H9 (cell line): ENCODE results near the gene TRIM67. TPM values are rescaled to one million over a fixed set of nuclear protein-coding genes. Genes with fewer than 3 reads are reported as not detected.

Experiments used
- DNase-seq: peaks from one replicate; pipeline ENCODE4 v3.0.0-alpha.2; 2017
- H2AFZ ChIP-seq: one replicate; pipeline ENCODE4 v1.6.1; 2013; ENCODE audit warnings: mild to moderate bottlenecking, low read length, control low read depth, moderate library complexity
- H2AK5ac ChIP-seq: 2 replicates; pipeline ENCODE4 v1.6.1; 2013; ENCODE audit warnings: low read length, control low read depth, mixed read lengths; ENCODE audit not compliant: insufficient read length
- H2BK120ac ChIP-seq: one replicate; pipeline ENCODE4 v1.6.1; 2013; ENCODE audit warnings: low read depth, mild to moderate bottlenecking, low read length, control low read depth, inconsistent platforms; ENCODE audit not compliant: poor library complexity, severe bottlenecking
- H2BK12ac ChIP-seq: 2 replicates; pipeline ENCODE4 v1.6.1; 2013; ENCODE audit warnings: low read length, control low read depth, mixed read lengths, low read depth; ENCODE audit not compliant: insufficient read length
- H2BK15ac ChIP-seq: 2 replicates; pipeline ENCODE4 v1.6.1; 2013; ENCODE audit warnings: low read depth, low read length, control low read depth
- H2BK20ac ChIP-seq: one replicate; pipeline ENCODE4 v1.6.1; 2013; ENCODE audit warnings: low read depth, mild to moderate bottlenecking, low read length, control low read depth, inconsistent platforms; ENCODE audit not compliant: poor library complexity, severe bottlenecking
- H2BK5ac ChIP-seq: 2 replicates; pipeline ENCODE4 v1.6.1; 2013; ENCODE audit warnings: low read length, control low read depth, mixed read lengths; ENCODE audit not compliant: insufficient read length
- H3K14ac ChIP-seq: 2 replicates; pipeline ENCODE4 v1.6.1; 2013; ENCODE audit warnings: low read length, control low read depth; ENCODE audit not compliant: insufficient read depth
- H3K18ac ChIP-seq: 2 replicates; pipeline ENCODE4 v1.6.1; 2013; ENCODE audit warnings: low read depth, mild to moderate bottlenecking, mixed read lengths, low read length, control low read depth; ENCODE audit not compliant: insufficient read length
- H3K23ac ChIP-seq: 2 replicates; pipeline ENCODE4 v1.6.1; 2013; ENCODE audit warnings: low read length, control low read depth, mixed read lengths, low read depth; ENCODE audit not compliant: insufficient read length
- H3K23me2 ChIP-seq: 2 replicates; pipeline ENCODE4 v1.6.1; 2013; ENCODE audit warnings: low read depth, mild to moderate bottlenecking, mixed read lengths, low read length, control low read depth; ENCODE audit not compliant: insufficient read length, poor library complexity, severe bottlenecking
- H3K27ac ChIP-seq: 2 replicates; pipeline ENCODE4 v1.5.1; 2013; ENCODE audit warnings: low read length, control low read depth, mixed read lengths, low read depth; ENCODE audit not compliant: insufficient read length
- H3K27me3 ChIP-seq: 2 replicates; pipeline ENCODE4 v1.6.1; 2013; ENCODE audit warnings: low read length, control low read depth, inconsistent platforms; ENCODE audit not compliant: insufficient read depth
- H3K4ac ChIP-seq: 2 replicates; pipeline ENCODE4 v1.6.1; 2013; ENCODE audit warnings: low read depth, mild to moderate bottlenecking, control low read depth, inconsistent platforms, low read length, moderate library complexity
- H3K4me1 ChIP-seq: 2 replicates; pipeline ENCODE4 v1.6.1; 2013; ENCODE audit warnings: low read length, control low read depth, inconsistent platforms; ENCODE audit not compliant: insufficient read depth
- H3K4me2 ChIP-seq: 2 replicates; pipeline ENCODE4 v1.6.1; 2013; ENCODE audit warnings: low read length, control low read depth, mixed read lengths; ENCODE audit not compliant: insufficient read length, insufficient read depth
- H3K56ac ChIP-seq: 2 replicates; pipeline ENCODE4 v1.6.1; 2013; ENCODE audit warnings: low read depth, mild to moderate bottlenecking, mixed read lengths, low read length, control low read depth; ENCODE audit not compliant: insufficient read length
- H3K79me1 ChIP-seq: 2 replicates; pipeline ENCODE4 v1.6.1; 2013; ENCODE audit warnings: low read depth, mild to moderate bottlenecking, moderate library complexity, low read length, control low read depth, inconsistent platforms; ENCODE audit not compliant: insufficient read depth, poor library complexity, severe bottlenecking
- H3K79me2 ChIP-seq: 2 replicates; pipeline ENCODE4 v1.6.1; 2013; ENCODE audit warnings: low read length, control low read depth, inconsistent platforms; ENCODE audit not compliant: insufficient read depth
- H3K9ac ChIP-seq: 2 replicates; pipeline ENCODE4 v1.6.1; 2013; ENCODE audit warnings: low read length, control low read depth, mixed read lengths; ENCODE audit not compliant: insufficient read length; ENCODE audit errors: extremely low read depth
- H3K9me3 ChIP-seq: one replicate; pipeline ENCODE4 v1.6.1; 2013; ENCODE audit warnings: low read depth, low read length, inconsistent platforms; ENCODE audit not compliant: control insufficient read depth
- H3T11ph ChIP-seq: one replicate; pipeline ENCODE4 v1.6.1; 2013; ENCODE audit warnings: mild to moderate bottlenecking, low read length, control low read depth, inconsistent platforms
- H4K20me1 ChIP-seq: one replicate; pipeline ENCODE4 v1.6.1; 2013; ENCODE audit not compliant: control insufficient read depth, insufficient read length, insufficient read depth
- H4K5ac ChIP-seq: 2 replicates; pipeline ENCODE4 v1.6.1; 2013; ENCODE audit warnings: low read depth, mild to moderate bottlenecking, mixed read lengths, low read length, control low read depth; ENCODE audit not compliant: insufficient read length
- H4K8ac ChIP-seq: replicated peaks from 2 replicates; pipeline ENCODE4 v1.6.1; 2013; ENCODE audit warnings: low read length, control low read depth, mixed read lengths, low read depth; ENCODE audit not compliant: insufficient read length
- H4K91ac ChIP-seq: 2 replicates; pipeline ENCODE4 v1.6.1; 2013; ENCODE audit warnings: low read depth, mild to moderate bottlenecking, moderate library complexity, mixed read lengths, low read length, control low read depth; ENCODE audit not compliant: insufficient read length
- H3K27ac Mint-ChIP-seq, 3 experiments: 2 replicates in 2 of 3; 3 replicates in 1 of 3; pipeline ENCODE4 v1.8.0; 2020 to 2021; ENCODE audit warnings: mixed read lengths in 3 of 3, mild to moderate bottlenecking in 1 of 3, moderate library complexity in 1 of 3
- H3K27me3 Mint-ChIP-seq: 2 replicates; pipeline ENCODE4 v1.8.0; 2021; ENCODE audit warnings: low read depth, mild to moderate bottlenecking, moderate library complexity, mixed read lengths
- H3K36me3 Mint-ChIP-seq, 3 experiments: 2 replicates in 2 of 3; 3 replicates in 1 of 3; pipeline ENCODE4 v1.8.0; 2020 to 2021; ENCODE audit warnings: low read depth in 3 of 3, mixed read lengths in 3 of 3; ENCODE audit not compliant: insufficient read depth in 1 of 3
- H3K4me1 Mint-ChIP-seq, 2 experiments: 2 replicates each; pipeline ENCODE4 v1.8.0; 2020; ENCODE audit warnings: mixed read lengths in 2 of 2
- H3K4me3 Mint-ChIP-seq, 2 experiments: 2 replicates in 1 of 2; 3 replicates in 1 of 2; pipeline ENCODE4 v1.8.0; 2020 to 2021; ENCODE audit warnings: mild to moderate bottlenecking in 2 of 2, mixed read lengths in 2 of 2, moderate library complexity in 1 of 2
- H3K9me3 Mint-ChIP-seq, 2 experiments: 2 replicates in 1 of 2; 3 replicates in 1 of 2; pipeline ENCODE4 v1.8.0; 2020; ENCODE audit warnings: mild to moderate bottlenecking in 2 of 2, mixed read lengths in 2 of 2, moderate library complexity in 1 of 2
- CTCF ChIP-seq: fragments of 200-600 bp; sonication (generic); conservative IDR thresholded peaks from 3 replicates; pipeline ENCODE4 v1.8.0; 2021; ENCODE audit warnings: antibody characterized with exemption, mild to moderate bottlenecking
- WGBS: extraction: QIAGEN DNeasy Blood & Tissue Kit; methylation state at CpG from one replicate; pipeline ENCODE4 v1.1.7; 2013; ENCODE audit warnings: missing lambda C conversion rate, low lambda C conversion rate, mixed read lengths; ENCODE audit not compliant: insufficient read length; ENCODE audit errors: extremely low coverage; 5-methylcytosine and 5-hydroxymethylcytosine counted together
- total RNA-seq: library from RNA; stranded (reverse); gene quantifications from 2 replicates; pipeline ENCODE4 v1.2.1, GENCODE V29; 2021

Gene TRIM67
- total RNA-seq, 1 experiment from 2014 or later = not detected

- Histone ChIP-seq H3K56ac (no peak overlapping the region), H3K4ac (no peak overlapping the region), H3K4me2 (peak overlapping the region; percentile 76), H2BK5ac (no peak overlapping the region), H3K23ac (no peak overlapping the region), H4K20me1 (no peaks in the 10 kb centered on the region), H3K79me1 (no peaks in the 10 kb centered on the region), H3K14ac (no peak overlapping the region; the same call in 1 of the 2 replicates), H3K18ac (no peak overlapping the region), H4K8ac (no peak overlapping the region), H4K91ac (no peak overlapping the region), H3K79me2 (no peaks in the 10 kb centered on the region), H3K23me2 (peaks cover 17% of the 10 kb centered on the region), H2BK120ac (no peak overlapping the region), H3T11ph (no peak overlapping the region), H2BK12ac (no peak overlapping the region), H3K27ac (no peak overlapping the region), H4K5ac (no peak overlapping the region), H2AK5ac (no peak overlapping the region), H2BK20ac (no peak overlapping the region), H3K27me3 (peaks cover 55% of the 10 kb centered on the region), H3K9me3 (no peaks in the 10 kb centered on the region), H3K9ac (no peak overlapping the region), H2BK15ac (no peak overlapping the region), H2AFZ (no peak overlapping the region), H3K4me1 (no peaks in the 10 kb centered on the region)
- Mint-ChIP-seq H3K4me1 (peaks cover 2 to 7% of the 10 kb centered on the region in 2 experiments; a peak in 2 of 4 replicates), H3K4me3 (peak overlapping the region; percentile 33 to 70), H3K27ac (no peak overlapping the region), H3K27me3 (peaks cover 95% of the 10 kb centered on the region), H3K36me3 (no peaks in the 10 kb centered on the region; a peak in 1 of 7 replicates), H3K9me3 (peaks cover 0 to 4% of the 10 kb centered on the region in 2 experiments; a peak in 2 of 5 replicates)
- TF ChIP-seq CTCF = no peak
- DNase-seq = no peak
- no CpG with 5 or more reads among the region's 97 CpGs for WGBS
Observed at GRCh38 chr1:231162970-231163829, 1.3 kb downstream of the TRIM67 start.
